Kidney (tissue), 14 donors: ENCODE data around the gene B4GALT6. TPM values are rescaled to one million over a fixed set of nuclear protein-coding genes. Genes with fewer than 3 reads are reported as not detected.

Source experiments
- DNase-seq, 5 donors: peaks; one replicate each; pipeline ENCODE4 v3.0.0-alpha.2; 2013 to 2020
- FAIRE-seq: peaks from 2 replicates; lab custom pipeline; 2012; peaks lifted over from hg19 to GRCh38; lab: Jason Lieb, UNC
- H3K27ac ChIP-seq, 2 donors: one replicate each; pipeline ENCODE4 v1.7.0; 2013; ENCODE audit warnings: low read depth in 2 of 2, low read length in 2 of 2, inconsistent platforms in 1 of 2
- H3K27me3 ChIP-seq: one replicate; pipeline ENCODE4 v1.7.1; 2013; ENCODE audit warnings: low read length, inconsistent platforms; ENCODE audit not compliant: control insufficient read depth, insufficient read depth
- H3K36me3 ChIP-seq, 3 donors: one replicate each; pipeline versions ENCODE4 v1.7.0 to v1.7.1; 2013; ENCODE audit warnings: low read length in 3 of 3, control low read depth in 1 of 3, inconsistent platforms in 1 of 3; ENCODE audit not compliant: insufficient read depth in 3 of 3, control insufficient read depth in 2 of 3
- H3K4me1 ChIP-seq, 3 donors: one replicate each; pipeline versions ENCODE4 v1.7.0 to v1.7.1; 2013; ENCODE audit warnings: low read length in 3 of 3, inconsistent platforms in 1 of 3, low read depth in 1 of 3; ENCODE audit not compliant: control insufficient read depth in 2 of 3, insufficient read depth in 2 of 3
- H3K4me3 ChIP-seq, 3 donors: one replicate each; pipeline versions ENCODE4 v1.7.0 to v1.8.1; 2013; ENCODE audit warnings: low read length in 3 of 3, control low read depth in 1 of 3, inconsistent platforms in 1 of 3
- H3K9ac ChIP-seq, 3 donors: one replicate each; pipeline versions ENCODE4 v1.7.0 to v1.7.1; 2013; ENCODE audit warnings: low read length in 3 of 3, control low read depth in 1 of 3, inconsistent platforms in 1 of 3
- H3K9me3 ChIP-seq, 3 donors: one replicate each; pipeline versions ENCODE4 v1.7.0 to v1.7.1; 2013; ENCODE audit warnings: low read length in 3 of 3, control low read depth in 1 of 3, inconsistent platforms in 1 of 3; ENCODE audit not compliant: control insufficient read depth in 2 of 3, insufficient read depth in 1 of 3
- intact Hi-C: fragments of 100-400 bp; cut with DNase I; formaldehyde crosslinking; loops from one replicate; pipeline ENCODE4 v1.11.1; 2022
- polyA plus RNA-seq: library from polyadenylated mRNA; stranded (reverse); fragments of 350-450 nt; fragmentation: Illumina TruSeq; extraction: RNeasy Lipid Tissue Mini Kit (QIAGEN cat#74804); gene quantifications from one replicate; pipeline ENCODE4 v1.2.3, GENCODE V29; 2014; ENCODE audit warnings: low read depth, low replicate concordance; ENCODE audit not compliant: insufficient read depth
- total RNA-seq: library from RNA; stranded (reverse); fragmentation: NEBNext Ultra II Directional; extraction: Animal tissue kit (Norgen Biotek cat#: 25700); gene quantifications from one replicate; pipeline ENCODE4 v1.2.1, GENCODE V29; 2021
- TF ChIP-seq, protein P1 (sequence below): IDR thresholded peaks from 3 replicates; pipeline ENCODE4 v1.5.1; 2012; ENCODE audit warnings: mild to moderate bottlenecking, moderate library complexity, borderline replicate concordance; ENCODE audit not compliant: insufficient read depth; ENCODE audit errors: extremely low read depth
- donor health status: control.
- donor health status: control.
- donor health status: control.
- donor health status: control.
- donor health status: control.
- donor health status: DM: yes; HTN: yes; CAD: no.
- donor health status: Normal renal cell carcinoma (clear cell type).

B4GALT6 gene
- total and polyA plus RNA-seq, 2 donors from 2014 or later: 2.1 to 4.2 TPM

DNA sequence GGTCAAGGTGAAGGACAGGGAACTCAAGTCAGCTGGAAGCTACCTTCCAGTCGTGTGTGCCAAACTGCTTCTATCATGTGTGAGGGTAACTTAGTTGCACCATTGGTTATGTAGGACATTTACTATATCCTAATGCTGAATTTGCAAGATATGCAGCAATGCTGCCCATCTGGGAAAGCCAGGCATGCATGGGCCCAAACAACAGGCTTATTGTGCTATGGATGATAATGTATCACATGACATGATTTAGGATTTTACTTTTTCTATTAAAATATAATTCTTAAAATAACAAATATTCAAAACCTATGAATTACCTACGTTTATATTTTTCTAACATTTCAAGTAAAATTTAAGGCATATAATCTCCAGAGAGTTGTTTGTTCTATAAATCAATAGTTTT, 35.9 kb downstream of the B4GALT6 start:
- no peaks in the 10 kb centered on the region for H3K36me3 ChIP-seq
- H3K27me3 ChIP-seq: no peaks in the 10 kb centered on the region
- TF ChIP-seq, protein P1, sequence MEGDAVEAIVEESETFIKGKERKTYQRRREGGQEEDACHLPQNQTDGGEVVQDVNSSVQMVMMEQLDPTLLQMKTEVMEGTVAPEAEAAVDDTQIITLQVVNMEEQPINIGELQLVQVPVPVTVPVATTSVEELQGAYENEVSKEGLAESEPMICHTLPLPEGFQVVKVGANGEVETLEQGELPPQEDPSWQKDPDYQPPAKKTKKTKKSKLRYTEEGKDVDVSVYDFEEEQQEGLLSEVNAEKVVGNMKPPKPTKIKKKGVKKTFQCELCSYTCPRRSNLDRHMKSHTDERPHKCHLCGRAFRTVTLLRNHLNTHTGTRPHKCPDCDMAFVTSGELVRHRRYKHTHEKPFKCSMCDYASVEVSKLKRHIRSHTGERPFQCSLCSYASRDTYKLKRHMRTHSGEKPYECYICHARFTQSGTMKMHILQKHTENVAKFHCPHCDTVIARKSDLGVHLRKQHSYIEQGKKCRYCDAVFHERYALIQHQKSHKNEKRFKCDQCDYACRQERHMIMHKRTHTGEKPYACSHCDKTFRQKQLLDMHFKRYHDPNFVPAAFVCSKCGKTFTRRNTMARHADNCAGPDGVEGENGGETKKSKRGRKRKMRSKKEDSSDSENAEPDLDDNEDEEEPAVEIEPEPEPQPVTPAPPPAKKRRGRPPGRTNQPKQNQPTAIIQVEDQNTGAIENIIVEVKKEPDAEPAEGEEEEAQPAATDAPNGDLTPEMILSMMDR: no peak
- no peak overlapping the region for H3K4me3 ChIP-seq
- no peak overlapping the region for H3K27ac ChIP-seq
- H3K9me3 ChIP-seq: no peaks in the 10 kb centered on the region
- no peak overlapping the region for H3K9ac ChIP-seq
- no peak for FAIRE-seq
- intact Hi-C loops: no loop called here
- H3K4me1 ChIP-seq: no peaks in the 10 kb centered on the region
- no peak for DNase-seq

- H3K36me3 ChIP-seq: no peaks in the 10 kb centered on the region
- no peaks in the 10 kb centered on the region for H3K9me3 ChIP-seq
- H3K27me3 ChIP-seq: no peaks in the 10 kb centered on the region
- H3K9ac ChIP-seq: no peak overlapping the region
- intact Hi-C loops: no loop called here
- FAIRE-seq (no peak), DNase-seq (no peak)
- no peak overlapping the region for H3K4me3 ChIP-seq
- no peaks in the 10 kb centered on the region for H3K4me1 ChIP-seq
- TF ChIP-seq, protein P1: no peak
- no peak overlapping the region for H3K27ac ChIP-seq
Observed at GRCh38 chr18:31647127-31647753, 37.1 kb downstream of the B4GALT6 start.

- Histone ChIP-seq H3K36me3 (no peaks in the 10 kb centered on the region), H3K27me3 (no peaks in the 10 kb centered on the region), H3K4me3 (no peak overlapping the region), H3K9me3 (no peaks in the 10 kb centered on the region), H3K4me1 (no peaks in the 10 kb centered on the region), H3K9ac (no peak overlapping the region), H3K27ac (no peak overlapping the region)
- intact Hi-C loops: no loop called here
- DNase-seq (no peak), FAIRE-seq (no peak)
- TF ChIP-seq, protein P1: no peak
Observed at GRCh38 chr18:31646332-31647126, 37.9 kb downstream of the B4GALT6 start.
